ENCODE measurements around the gene MBNL3.

The MBNL3 gene

DNA sequence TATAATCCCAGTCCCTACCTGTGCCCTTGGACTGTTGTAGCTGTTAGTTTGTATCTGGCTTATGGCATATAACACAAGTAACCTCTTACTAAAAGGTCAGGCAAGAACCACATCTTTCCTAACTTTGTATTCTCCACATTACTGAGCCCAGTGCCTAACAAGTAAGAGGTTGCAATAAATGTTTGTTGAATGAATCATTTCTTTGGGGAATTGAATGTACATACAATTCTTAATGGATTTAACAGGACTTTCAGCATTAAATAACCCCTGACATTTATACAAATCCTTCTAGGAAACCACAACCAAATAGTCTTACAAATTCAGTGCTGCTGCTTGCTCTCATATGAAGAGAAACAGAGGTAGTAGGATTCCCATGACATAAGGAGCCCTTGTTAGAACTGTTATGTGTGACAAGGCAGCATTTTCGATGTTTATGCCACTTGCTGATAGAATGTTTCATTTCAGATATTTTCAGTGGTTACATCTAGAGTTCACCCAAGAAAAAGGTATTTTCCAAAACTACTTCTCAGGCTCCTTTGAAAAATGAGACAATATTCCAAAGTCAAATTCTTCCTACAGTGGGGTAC, 62.0 kb downstream of the MBNL3 start:
- no peak overlapping the region for H3K4me3 ChIP-seq (ENCODE audit: low read depth, low read length)
- TF ChIP-seq CTCF (IDR thresholded peaks at IDR 0.05; ENCODE audit: borderline replicate concordance, insufficient read depth, low read depth, low read length) = no peak

GRCh38 chrX:132425744-132426318, 63.0 kb downstream of the MBNL3 start:
- no peak for TF ChIP-seq CTCF (IDR thresholded peaks at IDR 0.05; ENCODE audit: borderline replicate concordance, insufficient read depth, low read depth, low read length)

GRCh38 chrX:132423323-132423722, 65.5 kb downstream of the MBNL3 start:
- no peak for TF ChIP-seq CTCF (IDR thresholded peaks at IDR 0.05; ENCODE audit: borderline replicate concordance, insufficient read depth, low read depth, low read length)
- no peak overlapping the region for H3K4me3 ChIP-seq (ENCODE audit: low read depth, low read length)

More at GRCh38 chrX:132425744-132426318, 63.0 kb downstream of the MBNL3 start:
- no peak overlapping the region for H3K4me3 ChIP-seq (ENCODE audit: low read depth, low read length)

- no peak for TF ChIP-seq CTCF (IDR thresholded peaks at IDR 0.05; ENCODE audit: borderline replicate concordance, insufficient read depth, low read depth, low read length)
These were observed 73.8 kb downstream of the MBNL3 start for GRCh38 chrX:132415012-132415411.

DNA sequence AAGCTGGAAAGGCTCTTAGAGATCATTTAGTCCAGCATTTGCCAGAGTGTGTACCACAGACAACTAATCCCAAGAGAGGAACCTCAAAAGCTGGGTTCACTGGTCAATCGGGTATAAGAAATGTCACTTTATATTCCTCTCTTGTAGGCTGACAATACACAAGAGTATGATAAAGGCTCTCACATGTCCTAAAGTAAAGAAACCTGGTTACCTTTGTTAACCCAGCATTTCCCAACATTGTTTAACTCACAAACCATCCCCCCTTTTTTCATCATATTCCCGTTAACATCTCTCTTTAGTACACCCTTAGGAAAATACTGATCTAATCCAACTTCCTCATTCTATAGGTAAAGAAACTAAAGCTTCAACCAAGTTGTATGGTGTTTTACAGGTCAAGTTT, 74.4 kb downstream of the MBNL3 start:
- TF ChIP-seq CTCF (IDR thresholded peaks at IDR 0.05; ENCODE audit: borderline replicate concordance, insufficient read depth, low read depth, low read length) = no peak

More at GRCh38 chrX:132415012-132415411, 73.8 kb downstream of the MBNL3 start:
- no peak overlapping the region for H3K4me3 ChIP-seq (ENCODE audit: low read depth, low read length)

DNA sequence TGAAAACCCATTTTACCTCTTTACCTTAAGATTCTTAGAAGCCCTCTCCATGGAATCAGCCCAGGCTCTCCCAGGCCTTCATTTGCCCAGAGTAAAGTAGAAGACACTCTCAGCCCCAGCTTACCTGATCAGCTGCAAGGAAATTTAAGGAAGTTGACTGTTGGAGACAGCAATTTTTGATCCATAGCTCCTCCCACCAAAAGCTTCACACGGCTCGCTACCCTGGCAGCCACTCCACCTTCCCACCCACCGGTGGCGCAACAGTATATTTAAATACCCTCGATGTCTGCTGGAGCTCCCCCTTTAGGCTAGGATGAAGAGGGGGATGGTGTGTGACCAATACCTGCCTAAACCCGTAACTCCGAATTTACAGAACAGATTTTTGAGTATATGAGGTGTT, 75.4 kb downstream of the MBNL3 start:
- no peak for TF ChIP-seq CTCF (IDR thresholded peaks at IDR 0.05; ENCODE audit: borderline replicate concordance, insufficient read depth, low read depth, low read length)

More for the DNA sequence above, 74.4 kb downstream of the MBNL3 start:
- no peak overlapping the region for H3K4me3 ChIP-seq (ENCODE audit: low read depth, low read length)

DNA sequence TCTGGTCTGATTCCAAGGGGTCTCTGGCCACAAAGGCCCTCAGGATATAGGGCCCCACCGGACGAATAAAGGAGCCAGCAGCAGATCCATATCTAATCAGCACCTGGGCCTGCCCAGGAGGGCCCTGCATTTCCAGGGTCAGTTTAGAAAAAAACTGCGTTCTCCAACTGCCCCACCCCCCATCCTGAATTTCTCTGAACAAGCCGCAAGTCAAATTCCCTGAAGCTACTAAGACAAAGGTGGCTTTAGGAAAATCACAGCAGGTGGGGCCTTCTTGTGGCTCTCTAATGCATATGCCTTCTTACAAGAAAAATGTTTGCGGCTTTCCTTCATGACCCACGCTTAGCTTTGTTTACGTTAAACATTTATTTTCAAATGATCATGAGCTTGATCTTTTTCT, 76.6 kb downstream of the MBNL3 start:
- TF ChIP-seq CTCF (IDR thresholded peaks at IDR 0.05; ENCODE audit: borderline replicate concordance, insufficient read depth, low read depth, low read length) = no peak
- no peak overlapping the region for H3K4me3 ChIP-seq (ENCODE audit: low read depth, low read length)

More for the DNA sequence above, 75.4 kb downstream of the MBNL3 start:
- H3K4me3 ChIP-seq (ENCODE audit: low read depth, low read length) = no peak overlapping the region
